ENCODE measurements around the gene PPL. TPM values are rescaled to one million over a fixed set of nuclear protein-coding genes. Genes with fewer than 3 reads are reported as not detected.

The PPL gene
- total RNA-seq, 1 experiment from 2014 or later: 28.5 TPM

DNA sequence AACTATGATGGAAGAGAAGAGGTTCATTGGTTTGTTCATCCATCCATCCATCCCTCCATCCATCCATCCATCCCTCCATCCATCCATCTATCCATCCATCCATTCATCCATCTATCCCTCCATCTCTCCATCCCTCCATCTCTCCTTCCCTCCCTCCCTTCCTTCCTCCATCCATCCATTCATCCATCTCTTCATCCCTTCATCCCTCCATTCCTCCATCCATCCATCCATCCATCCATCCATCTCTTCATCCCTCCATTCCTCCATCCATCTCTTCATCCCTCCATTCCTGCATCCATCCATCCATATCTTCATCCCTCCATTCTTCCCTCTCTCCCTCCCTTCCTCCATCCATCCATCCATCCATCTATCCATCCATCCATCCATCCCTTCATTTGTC, 10.0 kb upstream of the PPL start:
- TF ChIP-seq HMGA2 (CRISPR knock-in tag; IDR thresholded peaks at IDR 0.05) (no peak), TEAD1 (CRISPR knock-in tag; IDR thresholded peaks at IDR 0.05) (no peak), ETV6 (CRISPR knock-in tag; IDR thresholded peaks at IDR 0.05) (no peak), FOXK1 (CRISPR knock-in tag; IDR thresholded peaks at IDR 0.05) (no peak), JUN (CRISPR knock-in tag; IDR thresholded peaks at IDR 0.05) (no peak), GABPB1 (CRISPR knock-in tag; IDR thresholded peaks at IDR 0.05) (no peak), SMAD3 (CRISPR knock-in tag; IDR thresholded peaks at IDR 0.05; ENCODE audit: borderline replicate concordance) (no peak), ZNF232 (CRISPR knock-in tag; IDR thresholded peaks at IDR 0.05) (no peak), NR3C1 (CRISPR knock-in tag; conservative IDR thresholded peaks at IDR 0.05; ENCODE audit: low read depth) (no peak), CBFB (CRISPR knock-in tag; IDR thresholded peaks at IDR 0.05; ENCODE audit: low read depth) (no peak), KAT7 (CRISPR knock-in tag; IDR thresholded peaks at IDR 0.05; ENCODE audit: borderline replicate concordance) (no peak), MXD4 (CRISPR knock-in tag; IDR thresholded peaks at IDR 0.05; ENCODE audit: borderline replicate concordance) (no peak)
- TF ChIP-seq, protein P1, sequence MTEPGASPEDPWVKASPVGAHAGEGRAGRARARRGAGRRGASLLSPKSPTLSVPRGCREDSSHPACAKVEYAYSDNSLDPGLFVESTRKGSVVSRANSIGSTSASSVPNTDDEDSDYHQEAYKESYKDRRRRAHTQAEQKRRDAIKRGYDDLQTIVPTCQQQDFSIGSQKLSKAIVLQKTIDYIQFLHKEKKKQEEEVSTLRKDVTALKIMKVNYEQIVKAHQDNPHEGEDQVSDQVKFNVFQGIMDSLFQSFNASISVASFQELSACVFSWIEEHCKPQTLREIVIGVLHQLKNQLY (CRISPR knock-in tag; IDR thresholded peaks at IDR 0.05): no peak
- TF ChIP-seq, protein P2, sequence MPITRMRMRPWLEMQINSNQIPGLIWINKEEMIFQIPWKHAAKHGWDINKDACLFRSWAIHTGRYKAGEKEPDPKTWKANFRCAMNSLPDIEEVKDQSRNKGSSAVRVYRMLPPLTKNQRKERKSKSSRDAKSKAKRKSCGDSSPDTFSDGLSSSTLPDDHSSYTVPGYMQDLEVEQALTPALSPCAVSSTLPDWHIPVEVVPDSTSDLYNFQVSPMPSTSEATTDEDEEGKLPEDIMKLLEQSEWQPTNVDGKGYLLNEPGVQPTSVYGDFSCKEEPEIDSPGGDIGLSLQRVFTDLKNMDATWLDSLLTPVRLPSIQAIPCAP (CRISPR knock-in tag; IDR thresholded peaks at IDR 0.05): no peak
- TF ChIP-seq, protein P3, sequence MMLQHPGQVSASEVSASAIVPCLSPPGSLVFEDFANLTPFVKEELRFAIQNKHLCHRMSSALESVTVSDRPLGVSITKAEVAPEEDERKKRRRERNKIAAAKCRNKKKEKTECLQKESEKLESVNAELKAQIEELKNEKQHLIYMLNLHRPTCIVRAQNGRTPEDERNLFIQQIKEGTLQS (CRISPR knock-in tag; conservative IDR thresholded peaks at IDR 0.05): no peak
- TF ChIP-seq, protein P4, sequence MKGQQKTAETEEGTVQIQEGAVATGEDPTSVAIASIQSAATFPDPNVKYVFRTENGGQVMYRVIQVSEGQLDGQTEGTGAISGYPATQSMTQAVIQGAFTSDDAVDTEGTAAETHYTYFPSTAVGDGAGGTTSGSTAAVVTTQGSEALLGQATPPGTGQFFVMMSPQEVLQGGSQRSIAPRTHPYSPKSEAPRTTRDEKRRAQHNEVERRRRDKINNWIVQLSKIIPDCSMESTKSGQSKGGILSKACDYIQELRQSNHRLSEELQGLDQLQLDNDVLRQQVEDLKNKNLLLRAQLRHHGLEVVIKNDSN (CRISPR knock-in tag; IDR thresholded peaks at IDR 0.05): no peak
- TF ChIP-seq, protein P5, sequence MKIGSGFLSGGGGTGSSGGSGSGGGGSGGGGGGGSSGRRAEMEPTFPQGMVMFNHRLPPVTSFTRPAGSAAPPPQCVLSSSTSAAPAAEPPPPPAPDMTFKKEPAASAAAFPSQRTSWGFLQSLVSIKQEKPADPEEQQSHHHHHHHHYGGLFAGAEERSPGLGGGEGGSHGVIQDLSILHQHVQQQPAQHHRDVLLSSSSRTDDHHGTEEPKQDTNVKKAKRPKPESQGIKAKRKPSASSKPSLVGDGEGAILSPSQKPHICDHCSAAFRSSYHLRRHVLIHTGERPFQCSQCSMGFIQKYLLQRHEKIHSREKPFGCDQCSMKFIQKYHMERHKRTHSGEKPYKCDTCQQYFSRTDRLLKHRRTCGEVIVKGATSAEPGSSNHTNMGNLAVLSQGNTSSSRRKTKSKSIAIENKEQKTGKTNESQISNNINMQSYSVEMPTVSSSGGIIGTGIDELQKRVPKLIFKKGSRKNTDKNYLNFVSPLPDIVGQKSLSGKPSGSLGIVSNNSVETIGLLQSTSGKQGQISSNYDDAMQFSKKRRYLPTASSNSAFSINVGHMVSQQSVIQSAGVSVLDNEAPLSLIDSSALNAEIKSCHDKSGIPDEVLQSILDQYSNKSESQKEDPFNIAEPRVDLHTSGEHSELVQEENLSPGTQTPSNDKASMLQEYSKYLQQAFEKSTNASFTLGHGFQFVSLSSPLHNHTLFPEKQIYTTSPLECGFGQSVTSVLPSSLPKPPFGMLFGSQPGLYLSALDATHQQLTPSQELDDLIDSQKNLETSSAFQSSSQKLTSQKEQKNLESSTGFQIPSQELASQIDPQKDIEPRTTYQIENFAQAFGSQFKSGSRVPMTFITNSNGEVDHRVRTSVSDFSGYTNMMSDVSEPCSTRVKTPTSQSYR (CRISPR knock-in tag; IDR thresholded peaks at IDR 0.05): no peak
- TF ChIP-seq, protein P6, sequence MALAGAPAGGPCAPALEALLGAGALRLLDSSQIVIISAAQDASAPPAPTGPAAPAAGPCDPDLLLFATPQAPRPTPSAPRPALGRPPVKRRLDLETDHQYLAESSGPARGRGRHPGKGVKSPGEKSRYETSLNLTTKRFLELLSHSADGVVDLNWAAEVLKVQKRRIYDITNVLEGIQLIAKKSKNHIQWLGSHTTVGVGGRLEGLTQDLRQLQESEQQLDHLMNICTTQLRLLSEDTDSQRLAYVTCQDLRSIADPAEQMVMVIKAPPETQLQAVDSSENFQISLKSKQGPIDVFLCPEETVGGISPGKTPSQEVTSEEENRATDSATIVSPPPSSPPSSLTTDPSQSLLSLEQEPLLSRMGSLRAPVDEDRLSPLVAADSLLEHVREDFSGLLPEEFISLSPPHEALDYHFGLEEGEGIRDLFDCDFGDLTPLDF (CRISPR knock-in tag; IDR thresholded peaks at IDR 0.05): no peak
- TF ChIP-seq, protein P7, sequence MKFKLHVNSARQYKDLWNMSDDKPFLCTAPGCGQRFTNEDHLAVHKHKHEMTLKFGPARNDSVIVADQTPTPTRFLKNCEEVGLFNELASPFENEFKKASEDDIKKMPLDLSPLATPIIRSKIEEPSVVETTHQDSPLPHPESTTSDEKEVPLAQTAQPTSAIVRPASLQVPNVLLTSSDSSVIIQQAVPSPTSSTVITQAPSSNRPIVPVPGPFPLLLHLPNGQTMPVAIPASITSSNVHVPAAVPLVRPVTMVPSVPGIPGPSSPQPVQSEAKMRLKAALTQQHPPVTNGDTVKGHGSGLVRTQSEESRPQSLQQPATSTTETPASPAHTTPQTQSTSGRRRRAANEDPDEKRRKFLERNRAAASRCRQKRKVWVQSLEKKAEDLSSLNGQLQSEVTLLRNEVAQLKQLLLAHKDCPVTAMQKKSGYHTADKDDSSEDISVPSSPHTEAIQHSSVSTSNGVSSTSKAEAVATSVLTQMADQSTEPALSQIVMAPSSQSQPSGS (CRISPR knock-in tag; IDR thresholded peaks at IDR 0.05; ENCODE audit: borderline replicate concordance, low read depth): no peak
- DNase-seq (ENCODE audit: low spot score) (no peak), ATAC-seq (no peak)
- H3K4me1 Mint-ChIP-seq: peaks cover 44% of the 10 kb centered on the region
- ChIA-PET CTCF (interaction anchor here (2.4 kb wide), 1 partner anchor 11 kb away, joined by 22 read pairs; the partner anchor contains the start of gene PPL), POLR2A (no interaction called here)
- no peaks in the 10 kb centered on the region for H3K27me3 Mint-ChIP-seq (ENCODE audit: low read depth)
- no peaks in the 10 kb centered on the region for H3K36me3 Mint-ChIP-seq
- H3K4me3 Mint-ChIP-seq: no peak overlapping the region
- no peaks in the 10 kb centered on the region for H3K9me3 Mint-ChIP-seq
- no peak overlapping the region for H3K27ac Mint-ChIP-seq
